Esophagus muscularis mucosa (tissue), 4 donors: ENCODE measurements around the gene BNC2.

ENCODE experiments used
- CTCF ChIP-seq, 3 experiments: fragments of 200-600 bp in 2 of 3; fragments of 450-650 bp in 1 of 3; sonication (generic) in 2 of 3; IDR thresholded peaks; one replicate each; pipeline ENCODE4 v1.5.1; 2017 to 2019; ENCODE audit warnings: antibody characterized with exemption in 3 of 3, mild to moderate bottlenecking in 2 of 3, moderate library complexity in 1 of 3
- EP300 ChIP-seq: sonication (generic); formaldehyde crosslinking; IDR thresholded peaks from one replicate; pipeline ENCODE4 v1.6.1; 2017; ENCODE audit warnings: antibody characterized with exemption
- POLR2A ChIP-seq: fragments of 450-650 bp; IDR thresholded peaks from one replicate; pipeline ENCODE4 v1.6.1; 2017; ENCODE audit warnings: antibody characterized with exemption, moderate library complexity, mild to moderate bottlenecking, low read depth

- TF ChIP-seq CTCF (IDR thresholded peaks at IDR 0.05) (no peak), EP300 (no peak), POLR2A (no peak)
These were observed 245.7 kb downstream of the BNC2 start for GRCh38 chr9:16624744-16625117.
